EL (cell line): Measurements from ENCODE around the gene OR2A14.
"Not testable (repeated sequence)": the region's sequence is repeated elsewhere in the genome, so short reads cannot be mapped to it uniquely, and the experiment has no call there.

ENCODE experiments used
- DNase-seq: peaks from one replicate; pipeline ENCODE4 v3.0.0-alpha.2; 2016

OR2A14 gene, protein sequence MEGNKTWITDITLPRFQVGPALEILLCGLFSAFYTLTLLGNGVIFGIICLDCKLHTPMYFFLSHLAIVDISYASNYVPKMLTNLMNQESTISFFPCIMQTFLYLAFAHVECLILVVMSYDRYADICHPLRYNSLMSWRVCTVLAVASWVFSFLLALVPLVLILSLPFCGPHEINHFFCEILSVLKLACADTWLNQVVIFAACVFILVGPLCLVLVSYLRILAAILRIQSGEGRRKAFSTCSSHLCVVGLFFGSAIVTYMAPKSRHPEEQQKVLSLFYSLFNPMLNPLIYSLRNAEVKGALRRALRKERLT

DNA sequence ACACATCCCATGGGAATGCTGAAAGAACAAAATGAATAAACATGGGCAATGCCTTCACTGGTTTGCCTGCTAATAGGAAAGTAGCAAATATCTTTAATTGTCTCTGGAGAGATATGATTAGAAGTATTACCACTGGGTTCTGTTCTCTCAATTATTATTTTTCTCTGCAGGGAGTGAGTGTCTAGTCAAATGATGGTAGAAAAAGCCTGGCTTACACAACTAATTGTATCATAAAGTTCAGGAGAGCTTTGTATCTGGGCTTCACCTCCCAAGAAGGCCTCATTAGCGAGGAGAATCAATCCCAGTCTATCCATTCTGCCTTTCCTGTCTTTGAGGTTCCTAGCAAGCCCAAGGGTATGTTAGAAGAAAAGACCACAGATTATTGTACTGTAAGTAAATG is at the start of gene OR2A14:
Gene OR2A14 (plus strand): TSS at position 301 of the 400 bp plus-strand sequence. CDS start 5,937 bp downstream, outside the sequence.
- no peak for DNase-seq

DNA sequence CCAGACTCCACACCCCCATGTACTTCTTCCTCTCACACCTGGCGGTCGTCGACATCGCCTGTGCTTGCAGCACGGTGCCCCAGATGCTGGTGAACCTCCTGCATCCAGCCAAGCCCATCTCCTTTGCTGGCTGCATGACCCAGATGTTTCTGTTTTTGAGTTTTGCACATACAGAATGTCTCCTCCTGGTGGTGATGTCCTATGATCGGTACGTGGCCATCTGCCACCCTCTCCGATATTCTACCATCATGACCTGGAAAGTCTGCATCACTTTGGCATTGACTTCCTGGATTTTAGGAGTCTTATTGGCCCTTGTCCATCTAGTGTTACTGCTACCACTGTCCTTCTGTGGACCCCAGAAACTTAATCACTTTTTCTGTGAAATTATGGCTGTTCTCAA is 48.6 kb upstream of the OR2A14 start:
- DNase-seq = no peak

DNA sequence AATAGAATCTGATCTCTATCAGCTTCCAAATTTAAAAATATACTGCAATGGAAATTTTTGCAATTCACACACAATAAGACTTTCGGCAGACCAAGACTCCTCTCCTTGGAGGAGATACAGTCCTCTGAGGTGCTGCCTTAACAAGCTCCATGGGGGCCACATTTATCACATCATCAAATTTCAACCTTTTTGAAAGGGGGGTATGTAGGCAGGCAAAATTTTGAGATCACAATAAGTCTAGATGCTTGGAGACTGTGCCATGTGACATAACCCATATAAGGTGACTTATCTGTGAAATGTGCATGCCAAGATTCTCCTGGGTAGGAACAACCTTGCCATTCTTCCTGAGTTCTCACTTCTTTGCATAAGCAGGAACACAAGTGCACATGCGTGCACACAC is 37.0 kb upstream of the OR2A14 start, which contains the start of gene OR2A12:
Gene OR2A12 (plus strand): TSS at position 301 of the 400 bp plus-strand sequence. CDS start 8,830 bp downstream, outside the sequence.
- no peak for DNase-seq

DNA sequence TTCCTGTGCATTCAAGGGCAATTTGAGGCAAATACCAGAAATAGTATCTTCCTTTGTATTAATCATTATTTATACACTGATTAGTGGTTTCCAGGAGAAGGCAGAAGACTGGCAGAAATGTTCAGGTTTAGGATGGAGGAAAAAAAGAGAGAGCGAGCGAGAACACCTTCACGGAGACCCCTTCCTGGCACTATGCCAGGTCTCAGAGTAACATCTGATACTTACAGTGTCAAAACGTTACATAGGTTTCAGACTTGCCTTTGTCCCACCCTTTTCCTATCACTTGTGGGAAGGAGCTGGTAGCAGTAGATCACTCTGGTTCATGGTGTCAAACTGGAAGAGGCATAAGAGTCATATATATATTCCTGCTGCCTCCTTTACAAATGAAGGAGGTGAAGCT is 36.2 kb upstream of the OR2A14 start:
- no peak for DNase-seq

DNA sequence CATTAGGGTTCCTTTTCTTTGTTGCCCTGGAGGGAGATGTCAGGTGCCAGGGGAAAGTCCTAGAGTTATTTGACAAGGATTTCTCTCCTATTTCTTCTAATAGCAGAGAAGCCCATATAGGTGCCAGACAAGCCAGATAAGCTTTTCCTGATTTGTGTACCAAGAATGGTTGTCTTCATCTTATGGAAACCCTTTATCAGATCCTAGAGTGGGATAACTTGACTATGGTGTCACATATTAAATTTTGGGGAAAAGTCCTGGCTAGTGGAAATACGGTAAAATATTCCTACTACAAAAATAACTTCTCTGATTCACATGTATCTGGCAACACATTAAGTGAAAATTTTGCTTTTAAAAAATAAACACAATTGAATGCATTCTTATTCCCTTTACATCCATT is 35.7 kb upstream of the OR2A14 start:
- no peak for DNase-seq

DNA sequence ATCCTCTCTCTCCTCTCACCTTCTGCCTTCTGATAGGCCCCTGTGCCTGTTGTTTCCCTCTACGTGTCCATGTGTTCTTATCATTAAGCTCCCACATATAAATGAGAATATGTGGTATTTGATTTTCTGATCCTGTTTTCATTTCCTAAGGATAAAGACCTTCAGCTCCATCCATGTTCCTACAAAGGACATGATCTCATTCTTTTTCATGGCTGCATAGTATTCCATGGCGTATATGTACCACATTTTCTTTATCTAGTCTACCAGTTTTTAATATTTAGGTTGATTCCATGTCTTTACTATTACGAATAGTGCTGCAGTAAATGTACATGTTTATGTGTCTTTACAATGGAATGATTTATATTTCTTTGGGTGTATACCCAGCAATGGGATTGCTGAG is 32.3 kb upstream of the OR2A14 start:
- no peak for DNase-seq

DNA sequence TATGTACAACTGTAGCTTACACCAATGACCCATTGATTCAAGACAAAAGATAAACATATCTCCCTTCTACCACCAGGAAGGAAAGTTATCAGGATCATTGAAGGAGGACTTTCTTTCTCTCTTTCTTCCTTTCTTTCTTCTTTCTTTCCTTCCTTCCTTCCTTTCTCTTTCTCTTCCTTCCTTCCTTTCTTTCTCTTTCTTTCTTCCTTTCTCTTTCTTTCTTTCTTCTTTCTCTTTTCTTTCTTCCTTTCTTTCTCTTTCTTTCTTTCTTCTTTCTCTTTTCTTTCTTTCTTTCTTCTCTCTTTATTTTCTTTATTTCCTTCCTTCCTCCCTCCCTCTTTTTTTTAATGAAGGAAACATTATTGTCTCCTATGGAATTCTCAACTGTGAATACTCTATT is 24.2 kb upstream of the OR2A14 start:
- no peak for DNase-seq

DNA sequence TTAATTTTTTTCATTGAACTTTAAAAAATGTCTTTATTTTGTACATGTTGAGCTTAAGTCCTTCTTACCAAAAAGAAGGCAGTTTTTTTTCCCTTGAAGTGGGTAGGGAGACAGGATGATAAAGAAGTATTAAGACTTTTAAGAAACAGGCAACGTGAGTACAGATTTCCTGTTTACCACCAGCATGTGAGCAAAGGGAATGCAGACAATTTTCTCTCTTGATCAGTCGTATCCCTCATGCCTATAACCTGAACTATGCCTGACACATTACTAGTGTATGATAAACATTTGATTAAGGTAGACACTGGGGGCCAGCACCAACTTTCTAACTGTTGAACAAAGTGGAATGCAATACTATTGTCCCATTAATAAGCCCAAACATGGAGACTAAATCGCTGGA is 22.4 kb upstream of the OR2A14 start:
- no peak for DNase-seq

DNA sequence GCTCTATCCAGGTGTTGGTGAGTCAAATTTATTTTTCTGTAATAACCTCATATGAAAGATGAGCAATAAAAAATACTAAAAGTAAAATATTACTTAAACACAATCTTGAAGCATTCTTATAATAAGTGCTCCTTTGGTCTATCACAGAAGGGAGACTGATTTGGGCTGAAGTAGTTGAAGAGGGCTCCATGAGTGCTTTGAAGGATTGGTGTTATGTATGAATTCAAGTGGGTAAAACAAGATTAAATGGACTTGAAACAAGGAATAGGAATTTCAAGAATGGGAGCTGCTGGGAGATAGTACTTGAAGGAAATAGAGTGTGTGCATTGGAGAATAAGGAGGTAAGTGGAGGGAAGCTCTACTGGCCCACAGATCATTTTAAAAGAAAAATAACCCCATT is 20.9 kb upstream of the OR2A14 start:
- no peak for DNase-seq

DNA sequence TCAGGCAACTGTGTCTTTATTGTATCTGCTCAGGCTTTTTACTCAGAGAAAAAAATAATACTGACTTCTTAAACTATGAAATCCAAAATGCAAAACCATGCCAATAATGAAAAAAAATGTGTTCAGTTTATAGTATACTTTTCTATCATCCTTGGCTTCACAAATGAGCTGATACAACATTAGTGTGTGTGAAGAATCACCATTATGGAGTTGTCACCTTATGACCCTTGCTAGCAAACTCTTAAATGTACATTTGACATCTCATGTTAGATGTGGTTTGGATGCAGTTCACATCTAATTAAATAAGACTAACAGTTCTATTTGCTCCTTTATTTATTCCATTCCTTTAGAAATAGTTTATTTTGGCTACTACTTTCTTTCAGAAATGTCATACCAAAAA is 17.8 kb upstream of the OR2A14 start:
- no peak for DNase-seq

DNA sequence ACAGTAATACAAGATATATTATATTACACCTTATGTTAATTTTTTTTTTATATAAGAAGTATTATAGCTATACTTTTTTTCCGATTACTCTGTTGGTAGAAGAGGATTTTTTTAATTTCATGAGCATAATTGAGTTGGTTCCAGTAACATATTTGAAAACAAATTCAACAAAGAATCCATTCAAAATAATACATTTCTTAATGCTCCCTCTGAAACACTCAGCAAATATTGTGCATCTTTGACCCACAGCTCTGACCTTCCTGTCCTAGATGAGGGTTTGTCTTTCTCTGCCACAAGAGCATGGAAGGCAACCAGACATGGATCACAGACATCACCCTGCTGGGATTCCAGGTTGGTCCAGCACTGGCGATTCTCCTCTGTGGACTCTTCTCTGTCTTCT is 13.7 kb upstream of the OR2A14 start, which contains the start of gene OR2A2:
Gene OR2A2 (plus strand): TSS at position 301 of the 400 bp plus-strand sequence. CDS start 0 bp downstream, at position 301.
- no peak for DNase-seq

DNA sequence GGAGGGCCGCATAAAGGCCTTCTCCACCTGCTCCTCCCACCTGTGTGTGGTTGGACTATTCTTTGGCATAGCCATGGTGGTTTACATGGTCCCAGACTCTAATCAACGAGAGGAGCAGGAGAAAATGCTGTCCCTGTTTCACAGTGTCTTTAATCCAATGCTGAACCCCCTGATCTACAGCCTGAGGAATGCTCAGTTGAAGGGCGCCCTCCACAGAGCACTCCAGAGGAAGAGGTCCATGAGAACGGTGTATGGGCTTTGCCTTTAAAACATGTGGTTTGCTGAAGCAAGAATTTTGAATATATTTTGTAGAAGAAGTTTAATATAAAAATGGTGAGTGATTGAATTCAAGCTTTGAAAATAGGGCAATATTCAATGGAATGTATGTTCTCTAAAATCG is 12.7 kb upstream of the OR2A14 start:
- DNase-seq = no peak

DNA sequence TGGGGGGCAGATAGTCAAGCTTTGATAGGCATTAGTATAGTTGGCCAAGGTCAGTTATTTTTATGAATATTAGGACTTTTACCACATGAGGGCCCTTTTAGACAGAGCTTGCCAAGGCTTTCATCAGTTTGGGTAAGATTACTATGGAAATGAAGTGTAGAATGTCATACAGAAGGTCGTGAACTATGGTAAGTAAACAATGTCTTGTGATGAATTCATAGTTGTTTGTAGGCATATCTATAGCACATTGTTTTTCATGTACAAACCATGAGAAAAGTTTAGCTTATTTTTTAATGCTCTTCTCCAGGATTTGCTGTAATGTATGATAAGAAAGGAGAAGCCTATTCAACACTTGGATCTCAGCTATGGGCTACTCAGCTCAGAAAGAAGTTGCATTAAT is 9.3 kb upstream of the OR2A14 start:
- no peak for DNase-seq

DNA sequence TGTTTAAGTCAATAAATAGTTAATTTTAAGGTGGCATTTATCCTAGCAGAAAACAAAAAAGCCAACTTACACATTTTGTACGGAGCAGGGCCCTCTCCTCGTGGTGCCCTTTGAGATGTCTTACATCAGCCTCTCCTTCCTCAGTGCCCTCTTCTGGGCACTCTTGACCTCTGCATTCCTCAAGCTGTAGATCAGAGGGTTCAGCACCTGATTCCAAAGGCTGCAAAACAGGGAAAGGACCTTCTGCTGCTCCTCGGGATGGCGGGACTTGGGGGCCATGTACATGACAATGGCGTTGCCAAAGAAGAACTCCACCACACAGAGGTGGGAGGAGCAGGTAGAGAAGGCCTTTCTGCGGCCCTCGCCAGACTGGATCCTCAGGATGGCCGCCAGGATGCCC is 4.6 kb upstream of the OR2A14 start:
- DNase-seq = no peak

DNA sequence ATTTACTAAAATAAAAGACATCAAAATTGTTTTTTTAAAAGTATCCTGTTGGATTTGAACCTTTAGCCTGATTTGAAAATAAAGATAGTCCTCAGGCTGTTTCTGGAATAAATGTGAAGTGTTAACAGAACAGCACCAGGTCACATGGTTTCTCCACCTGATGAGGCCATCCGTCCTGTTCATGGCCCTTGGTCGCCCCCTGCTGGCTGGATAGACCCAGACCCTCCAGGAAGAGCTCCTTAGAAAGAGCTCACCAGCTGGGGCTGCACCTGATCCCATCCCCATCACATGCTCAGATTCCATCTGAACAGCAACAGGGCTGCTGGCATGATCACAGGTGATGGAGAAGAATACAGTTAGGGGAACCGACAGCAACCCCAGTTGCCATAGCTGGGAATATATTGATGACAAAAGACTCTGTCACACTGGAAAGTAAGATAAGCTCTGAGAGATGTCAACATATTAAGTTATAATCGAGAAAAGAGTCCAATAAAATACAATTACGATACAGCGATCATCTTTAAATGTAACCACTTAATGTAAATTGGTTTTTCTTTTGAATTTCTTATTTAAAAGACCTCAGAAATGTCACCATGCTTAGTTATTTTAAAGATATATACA is 4.8 kb downstream of the OR2A14 start:
- DNase-seq = peak; percentile 68

DNA sequence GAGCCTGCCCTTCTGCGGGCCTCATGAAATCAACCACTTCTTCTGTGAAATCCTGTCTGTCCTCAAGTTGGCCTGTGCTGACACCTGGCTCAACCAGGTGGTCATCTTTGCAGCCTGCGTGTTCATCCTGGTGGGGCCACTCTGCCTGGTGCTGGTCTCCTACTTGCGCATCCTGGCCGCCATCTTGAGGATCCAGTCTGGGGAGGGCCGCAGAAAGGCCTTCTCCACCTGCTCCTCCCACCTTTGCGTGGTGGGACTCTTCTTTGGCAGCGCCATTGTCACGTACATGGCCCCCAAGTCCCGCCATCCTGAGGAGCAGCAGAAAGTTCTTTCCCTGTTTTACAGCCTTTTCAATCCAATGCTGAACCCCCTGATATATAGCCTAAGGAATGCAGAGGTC is 6.6 kb downstream of the OR2A14 start:
- not testable (repeated sequence) for DNase-seq

DNA sequence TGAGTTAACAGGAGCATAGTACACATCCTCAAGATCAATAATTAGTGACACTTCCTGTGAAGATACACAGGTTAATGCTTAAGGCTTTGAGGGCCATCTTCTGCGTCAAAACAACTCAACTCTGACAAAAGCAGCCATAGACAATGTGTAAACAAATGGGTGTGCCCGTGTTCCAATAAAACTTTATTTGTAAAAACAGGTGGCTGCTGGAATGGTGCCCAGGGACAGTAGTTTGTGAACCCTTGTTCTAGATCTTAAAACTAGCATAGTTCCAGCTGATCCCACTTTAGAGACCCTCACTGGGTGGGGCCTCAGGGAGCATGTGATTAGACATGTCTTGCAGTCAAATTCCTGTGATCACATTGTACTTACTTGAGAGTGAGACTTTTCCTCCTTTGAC is 7.8 kb downstream of the OR2A14 start:
- DNase-seq = no peak

DNA sequence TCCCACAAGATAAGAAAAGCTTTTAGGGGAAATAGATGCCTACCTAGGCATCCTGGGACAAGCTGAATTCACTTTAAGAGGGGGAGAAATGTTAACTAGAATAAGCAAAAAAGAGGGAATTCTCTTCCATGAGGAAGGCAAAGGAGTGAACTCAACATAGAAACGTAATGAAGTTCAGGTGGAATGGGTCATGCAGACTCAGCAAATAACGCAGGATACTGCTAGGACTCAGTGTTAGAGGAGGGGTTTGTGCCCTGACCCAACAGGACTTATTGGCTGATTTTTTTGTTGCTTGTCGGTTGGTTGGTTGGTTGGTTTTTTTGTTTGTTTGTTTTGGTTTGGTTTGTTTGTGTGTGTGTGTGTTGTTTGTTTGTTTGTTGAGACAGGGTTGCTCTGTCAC is 9.3 kb downstream of the OR2A14 start:
- DNase-seq = no peak

DNA sequence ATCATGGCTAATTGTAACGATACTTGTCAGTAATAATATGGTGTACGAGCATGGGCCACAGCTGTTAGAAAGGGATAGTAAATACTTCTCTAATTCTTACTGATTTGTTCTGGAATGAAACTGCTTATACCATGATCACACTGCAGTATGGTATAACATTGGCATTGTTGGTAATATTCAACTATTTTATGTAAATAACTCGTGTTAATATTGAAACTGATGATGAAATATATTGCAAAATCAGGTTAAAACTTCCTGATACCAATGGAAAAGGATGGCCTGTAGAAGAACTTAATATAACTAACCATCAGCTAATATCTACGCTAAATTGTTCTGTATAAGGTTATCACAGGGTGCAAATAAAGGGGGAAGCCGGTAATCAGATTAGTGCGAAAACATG is 10.3 kb downstream of the OR2A14 start:
- DNase-seq = no peak

DNA sequence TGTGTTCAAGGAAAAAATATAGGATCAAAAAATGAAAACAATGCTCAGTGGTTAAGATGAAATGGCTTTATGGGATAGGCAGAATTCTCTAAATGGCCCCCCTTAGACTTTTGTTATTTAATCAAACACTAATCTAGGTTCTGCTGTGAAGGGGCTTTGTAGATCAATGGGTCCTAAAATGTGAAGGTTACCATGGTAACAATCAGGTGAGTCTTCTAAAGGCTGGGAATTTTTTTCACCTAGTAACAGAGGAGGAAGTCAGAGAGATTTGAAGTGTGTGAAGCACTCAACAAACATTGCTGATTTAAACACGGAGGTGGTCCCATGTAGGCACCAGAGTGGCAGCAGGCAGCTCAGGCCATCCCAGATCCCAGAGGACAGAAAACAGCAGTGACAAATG is 11.1 kb downstream of the OR2A14 start:
- no peak for DNase-seq

DNA sequence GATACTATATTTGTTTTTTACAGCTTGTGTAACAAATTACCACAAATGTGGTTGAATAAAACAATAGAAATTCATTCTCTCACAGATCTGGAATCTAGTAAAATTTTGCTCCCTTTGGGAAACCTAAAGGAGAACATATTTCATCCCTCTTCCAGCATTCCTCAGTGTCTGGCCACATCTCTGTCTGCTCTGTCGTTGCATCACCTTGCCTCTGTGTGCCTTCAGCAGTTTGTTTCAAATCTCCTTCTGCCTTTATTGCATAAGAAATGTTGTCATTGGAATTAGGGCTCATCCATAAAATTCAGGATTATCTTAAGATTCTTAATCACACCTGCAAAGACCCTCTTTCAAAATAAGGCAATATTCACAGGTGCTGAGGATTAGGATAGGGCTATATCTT is 14.5 kb downstream of the OR2A14 start:
- DNase-seq = no peak

DNA sequence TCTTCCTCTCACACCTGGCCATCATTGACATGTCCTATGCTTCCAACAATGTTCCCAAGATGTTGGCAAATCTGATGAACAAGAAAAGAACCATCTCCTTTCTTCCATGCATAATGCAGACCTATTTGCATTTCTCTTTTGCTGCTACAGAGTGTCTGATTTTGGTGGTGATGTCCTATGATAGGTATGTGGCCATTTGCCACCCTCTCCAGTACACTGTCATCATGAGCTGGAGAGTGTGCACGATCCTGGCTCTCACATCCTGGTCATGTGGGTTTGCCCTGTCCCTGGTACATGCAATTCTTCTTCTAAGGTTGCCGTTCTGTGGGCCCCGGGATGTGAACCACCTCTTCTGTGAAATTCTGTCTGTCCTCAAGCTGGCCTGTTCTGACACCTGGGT is 19.2 kb downstream of the OR2A14 start:
- no peak for DNase-seq

DNA sequence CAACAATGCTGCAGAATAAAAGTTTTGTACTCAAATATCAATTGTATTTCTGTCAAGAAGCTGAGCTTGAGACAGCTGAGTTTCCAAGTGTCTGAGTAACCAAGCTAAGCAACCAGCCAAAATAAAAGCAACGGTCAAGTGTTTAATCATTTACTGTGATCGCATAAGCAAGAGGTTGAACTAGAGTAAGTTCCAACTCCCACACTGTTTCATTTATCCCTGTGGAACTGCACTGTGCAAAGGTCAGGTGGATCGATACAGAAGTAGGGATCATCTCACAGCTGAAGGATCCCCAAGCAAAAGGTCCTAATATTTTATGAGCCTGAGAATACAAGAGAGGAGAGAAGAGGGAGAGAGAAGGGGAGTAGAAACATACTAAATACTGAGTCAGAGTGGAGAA is 21.4 kb downstream of the OR2A14 start:
- DNase-seq = no peak

DNA sequence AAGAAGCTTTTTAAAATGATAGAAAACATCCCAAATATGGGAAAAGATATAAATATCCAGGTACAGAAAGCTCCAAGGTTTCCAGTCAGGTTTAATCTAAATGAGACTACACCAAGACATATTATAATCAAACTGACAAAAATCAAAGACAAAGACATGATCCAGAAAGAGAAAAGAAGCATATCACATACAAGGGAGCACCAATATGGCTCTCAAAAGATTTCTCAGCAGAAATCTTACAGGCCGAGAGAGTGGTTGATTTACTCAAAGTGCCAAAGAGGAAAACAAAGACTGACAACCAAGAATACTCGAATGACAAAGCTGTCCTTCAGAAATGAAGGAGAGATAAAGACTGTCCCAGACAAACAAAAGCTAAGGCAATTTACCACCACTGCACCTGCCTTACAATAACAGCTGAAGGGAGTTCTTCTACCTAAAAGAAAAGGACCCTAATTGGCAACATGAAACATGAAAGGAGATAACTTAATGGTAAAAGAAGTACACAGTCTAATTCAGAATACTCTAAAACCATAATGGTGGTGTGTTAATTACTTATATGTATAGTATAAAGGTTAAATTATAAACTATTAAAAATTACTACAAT is 25.4 kb downstream of the OR2A14 start:
- DNase-seq = no peak
